Spleen (tissue), 7 donors: ENCODE data around the gene PDE2A.

ENCODE experiments used
- POLR2AphosphoS5 ChIP-seq, 3 donors: sonication (generic); formaldehyde crosslinking; IDR thresholded peaks; one replicate each; pipeline ENCODE4 v1.5.1; 2017; ENCODE audit warnings: antibody characterized with exemption in 3 of 3
- TF ChIP-seq, protein P1 (sequence below), 11 experiments: fragments of 200-600 bp in 7 of 11; fragments of 450-650 bp in 4 of 11; sonication (generic) in 4 of 11; IDR thresholded peaks in 8 of 11; conservative IDR thresholded peaks in 3 of 11; 1 replicate in 7 of 11; 2 replicates in 4 of 11; pipeline versions ENCODE4 v1.4.0 to v1.8.0; 2016 to 2021; ENCODE audit warnings: antibody characterized with exemption in 11 of 11, inconsistent platforms in 4 of 11, mild to moderate bottlenecking in 1 of 11
- donor health status: DM: no; HTN: no; CAD: no; lungs with moderate emphysema.
- donor health status: DM: no; HTN: no; CAD: no.
- donor health status: DM: no; HTN: no; CAD: no.

GRCh38 chr11:72710278-72710677 is 36.1 kb upstream of the PDE2A start:
- TF ChIP-seq, protein P1, sequence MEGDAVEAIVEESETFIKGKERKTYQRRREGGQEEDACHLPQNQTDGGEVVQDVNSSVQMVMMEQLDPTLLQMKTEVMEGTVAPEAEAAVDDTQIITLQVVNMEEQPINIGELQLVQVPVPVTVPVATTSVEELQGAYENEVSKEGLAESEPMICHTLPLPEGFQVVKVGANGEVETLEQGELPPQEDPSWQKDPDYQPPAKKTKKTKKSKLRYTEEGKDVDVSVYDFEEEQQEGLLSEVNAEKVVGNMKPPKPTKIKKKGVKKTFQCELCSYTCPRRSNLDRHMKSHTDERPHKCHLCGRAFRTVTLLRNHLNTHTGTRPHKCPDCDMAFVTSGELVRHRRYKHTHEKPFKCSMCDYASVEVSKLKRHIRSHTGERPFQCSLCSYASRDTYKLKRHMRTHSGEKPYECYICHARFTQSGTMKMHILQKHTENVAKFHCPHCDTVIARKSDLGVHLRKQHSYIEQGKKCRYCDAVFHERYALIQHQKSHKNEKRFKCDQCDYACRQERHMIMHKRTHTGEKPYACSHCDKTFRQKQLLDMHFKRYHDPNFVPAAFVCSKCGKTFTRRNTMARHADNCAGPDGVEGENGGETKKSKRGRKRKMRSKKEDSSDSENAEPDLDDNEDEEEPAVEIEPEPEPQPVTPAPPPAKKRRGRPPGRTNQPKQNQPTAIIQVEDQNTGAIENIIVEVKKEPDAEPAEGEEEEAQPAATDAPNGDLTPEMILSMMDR (IDR thresholded peaks at IDR 0.05 in 8 of 11, conservative IDR thresholded peaks at IDR 0.05 in 3 of 11): no peak
- no peak for TF ChIP-seq POLR2AphosphoS5 (IDR thresholded peaks at IDR 0.05)
